A549 (cell line): ENCODE results near the gene NDUFS2. TPM values are rescaled to one million over a fixed set of nuclear protein-coding genes. Genes with fewer than 3 reads are reported as not detected.

Experiments
- ATAC-seq, 2 experiments: fragments of 200-7000 bp in 1 of 2; fragments of >200 bp in 1 of 2; cut with Nextera tagmentation in 1 of 2; cut with Tn5 transposase in 1 of 2; 3 replicates each; pipeline versions ENCODE4 v1.8.0 to v1.9.1; 2018 to 2020; ENCODE audit warnings: mild to moderate bottlenecking in 1 of 2, moderate library complexity in 1 of 2
- CTCF ChIA-PET: fragments of 300-600 bp; sonication (Branson Sonifier 250); formaldehyde crosslinking; extraction: SDS; loops from one replicate; lab custom pipeline; 2021; ENCODE audit warnings: antibody characterized with exemption, inconsistent platforms; lab: Yijun Ruan, JAX
- POLR2A ChIA-PET: fragments of 350-600 bp; formaldehyde crosslinking; extraction: SDS; loops from one replicate; lab custom pipeline; 2021; ENCODE audit warnings: antibody characterized with exemption, inconsistent platforms; lab: Yijun Ruan, JAX
- DNase-seq, 2 experiments: peaks; one replicate each; pipeline versions ENCODE4 v3.0.0 to v3.0.0-alpha.2; 2011 to 2016; ENCODE audit warnings: low read depth in 1 of 2, low spot score in 1 of 2
- FAIRE-seq: peaks from 2 replicates; lab custom pipeline; 2011; peaks lifted over from hg19 to GRCh38; lab: Jason Lieb, UNC
- H3K27ac ChIP-seq, 2 experiments: fragments of >200 bp; sonication (Bioruptor Twin); formaldehyde crosslinking; 3 replicates each; pipeline ENCODE4 v1.5.1; 2016 to 2017
- H3K4me1 ChIP-seq: fragments of >200 bp; sonication (Bioruptor Twin); formaldehyde crosslinking; 3 replicates; pipeline ENCODE4 v1.6.1; 2016
- H3K4me2 ChIP-seq: fragments of >200 bp; sonication (Bioruptor Twin); formaldehyde crosslinking; 3 replicates; pipeline ENCODE4 v1.6.1; 2016
- H3K4me3 ChIP-seq: fragments of >200 bp; sonication (Bioruptor Twin); formaldehyde crosslinking; 3 replicates; pipeline ENCODE4 v1.5.1; 2016
- H3K9me3 ChIP-seq: fragments of >200 bp; sonication (Bioruptor Twin); formaldehyde crosslinking; 3 replicates; pipeline ENCODE4 v1.6.1; 2016
- BCL3 ChIP-seq: fragments of >200 bp; sonication (Bioruptor Twin); formaldehyde crosslinking; IDR thresholded peaks from 3 replicates; pipeline ENCODE4 v1.6.1; 2016
- BHLHE40 ChIP-seq: IDR thresholded peaks from 2 replicates; pipeline ENCODE4 v1.6.1; 2012; ENCODE audit warnings: low read depth, low read length, inconsistent platforms
- CEBPB ChIP-seq, 2 experiments: fragments of >200 bp in 1 of 2; sonication (Bioruptor Twin) in 1 of 2; formaldehyde crosslinking in 1 of 2; IDR thresholded peaks; 2 replicates each; pipeline ENCODE4 v1.6.1; 2012 to 2016
- CHD2 ChIP-seq: fragments of 150-350 bp; IDR thresholded peaks from 2 replicates; pipeline ENCODE4 v1.6.1; 2014; ENCODE audit warnings: low read length; ENCODE audit not compliant: partially characterized antibody
- CHD4 ChIP-seq: fragments of 200-600 bp; sonication (generic); IDR thresholded peaks from 2 replicates; pipeline ENCODE4 v1.6.1; 2016; ENCODE audit warnings: antibody characterized with exemption, mild to moderate bottlenecking, borderline replicate concordance
- EHF ChIP-seq: fragments of 250-450 bp; sonication (Bioruptor Pico); IDR thresholded peaks from 2 replicates; pipeline ENCODE4 v1.5.0; 2020; ENCODE audit warnings: mild to moderate bottlenecking
- EHMT2 ChIP-seq: fragments of 200-600 bp; sonication (generic); IDR thresholded peaks from 2 replicates; pipeline ENCODE4 v1.6.1; 2016; ENCODE audit warnings: antibody characterized with exemption, low read depth, mild to moderate bottlenecking, moderate library complexity
- EP300 ChIP-seq, 2 experiments: fragments of >200 bp; sonication (Bioruptor Twin); formaldehyde crosslinking; IDR thresholded peaks; 2 replicates in 1 of 2; 3 replicates in 1 of 2; pipeline ENCODE4 v1.6.1; 2016 to 2017
- ESRRA ChIP-seq: fragments of 150-350 bp; IDR thresholded peaks from 2 replicates; pipeline ENCODE4 v1.6.1; 2014; ENCODE audit warnings: mild to moderate bottlenecking, low read length, borderline replicate concordance
- FOXS1 ChIP-seq: fragments of 250-450 bp; sonication (Bioruptor Pico); IDR thresholded peaks from 2 replicates; pipeline ENCODE4 v1.5.0; 2020; ENCODE audit warnings: mild to moderate bottlenecking, moderate library complexity
- GATA3 ChIP-seq: IDR thresholded peaks from 2 replicates; pipeline ENCODE4 v1.6.1; 2012; ENCODE audit warnings: borderline replicate concordance
- HES2 ChIP-seq: fragments of >200 bp; sonication (Bioruptor Twin); formaldehyde crosslinking; IDR thresholded peaks from 2 replicates; pipeline ENCODE4 v1.6.1; 2016
- HOXA7 ChIP-seq: fragments of 250-450 bp; sonication (Bioruptor Pico); IDR thresholded peaks from 2 replicates; pipeline ENCODE4 v1.5.0; 2020; ENCODE audit warnings: mild to moderate bottlenecking, moderate library complexity
- KDM5A ChIP-seq: fragments of 200-600 bp; sonication (generic); IDR thresholded peaks from 2 replicates; pipeline ENCODE4 v1.6.1; 2016; ENCODE audit warnings: antibody characterized with exemption, mild to moderate bottlenecking
- MAX ChIP-seq: IDR thresholded peaks from 2 replicates; pipeline ENCODE4 v1.6.1; 2012
- MAZ ChIP-seq: fragments of 150-350 bp; IDR thresholded peaks from 2 replicates; pipeline ENCODE4 v1.6.1; 2014; ENCODE audit warnings: antibody characterized with exemption, low read depth, low read length, borderline replicate concordance
- NFE2L2 ChIP-seq: fragments of 150-350 bp; conservative IDR thresholded peaks from 2 replicates; pipeline ENCODE4 v1.6.1; 2014; ENCODE audit warnings: low read length
- NR3C1 ChIP-seq: fragments of >200 bp; sonication (Bioruptor Twin); formaldehyde crosslinking; IDR thresholded peaks from 3 replicates; pipeline ENCODE4 v1.6.1; 2017
- PBX3 ChIP-seq: IDR thresholded peaks from 2 replicates; pipeline ENCODE4 v1.6.1; 2012
- POLR2A ChIP-seq: IDR thresholded peaks from 2 replicates; pipeline ENCODE4 v1.6.1; 2012; ENCODE audit warnings: mild to moderate bottlenecking, low read length
- RAD21 ChIP-seq, 2 experiments: fragments of >200 bp in 1 of 2; sonication (Bioruptor Twin) in 1 of 2; formaldehyde crosslinking in 1 of 2; IDR thresholded peaks in 1 of 2; conservative IDR thresholded peaks in 1 of 2; 2 replicates in 1 of 2; 3 replicates in 1 of 2; pipeline ENCODE4 v1.6.1; 2012 to 2018; ENCODE audit warnings: inconsistent platforms in 1 of 2
- RCOR1 ChIP-seq: fragments of 150-350 bp; IDR thresholded peaks from 2 replicates; pipeline ENCODE4 v1.6.1; 2014; ENCODE audit warnings: antibody characterized with exemption, low read length, low read depth
- RFX5 ChIP-seq: fragments of 450-650 bp; IDR thresholded peaks from 2 replicates; pipeline ENCODE4 v1.7.1; 2014; ENCODE audit warnings: antibody characterized with exemption, mild to moderate bottlenecking, moderate library complexity
- SREBF2 ChIP-seq: fragments of 450-650 bp; IDR thresholded peaks from 2 replicates; pipeline ENCODE4 v1.6.1; 2014; ENCODE audit warnings: mild to moderate bottlenecking, moderate library complexity
- TFCP2L1 ChIP-seq: fragments of 250-450 bp; sonication (Bioruptor Pico); IDR thresholded peaks from 2 replicates; pipeline ENCODE4 v1.5.0; 2021; ENCODE audit warnings: mild to moderate bottlenecking
- ZC3H11A ChIP-seq: fragments of 450-650 bp; IDR thresholded peaks from 2 replicates; pipeline ENCODE4 v1.6.1; 2014; ENCODE audit warnings: antibody characterized with exemption, mild to moderate bottlenecking
- ZNF302 ChIP-seq: fragments of 250-450 bp; sonication (Bioruptor Pico); IDR thresholded peaks from 2 replicates; pipeline ENCODE4 v1.9.0; 2021; ENCODE audit warnings: inconsistent platforms, mild to moderate bottlenecking, moderate library complexity
- ZSCAN20 ChIP-seq: fragments of 250-450 bp; sonication (Bioruptor Pico); IDR thresholded peaks from 2 replicates; pipeline ENCODE4 v1.8.0; 2022; ENCODE audit warnings: mild to moderate bottlenecking, moderate library complexity
- WGBS: methylation state at CpG from one replicate; pipeline ENCODE4 v1.1.6; 2017; ENCODE audit errors: missing lambda C conversion rate; 5-methylcytosine and 5-hydroxymethylcytosine counted together
- polyA plus RNA-seq, 4 experiments: library from polyadenylated mRNA; depleted of rRNA in 3 of 4; stranded (reverse); fragments of >200 nt; fragmentation: RNase III in 1 of 4; extraction: RNeasy Plus Mini Kit Qiagen cat#74134 plus additional on column Dnase treatment in 1 of 4; gene quantifications; 2 replicates in 3 of 4; 3 replicates in 1 of 4; pipeline ENCODE4 v1.2.3, GENCODE V29; 2011 to 2017

Gene NDUFS2
- polyA plus RNA-seq, 2 of the 4 experiments (the other 2 are of a cell fraction), result 142 to 144 TPM

- Histone ChIP-seq H3K4me2 (no peak overlapping the region), H3K27ac (no peak overlapping the region), H3K4me1 (no peaks in the 10 kb centered on the region), H3K9me3 (no peaks in the 10 kb centered on the region), H3K4me3 (no peak overlapping the region)
- ChIA-PET CTCF (interaction anchor here (1.5 to 20.1 kb wide), 5 partner anchors 11 to 166 kb away, joined by 3 to 319 read pairs (median 66); partner anchors contain the start of genes NDUFS2 and TOMM40L), POLR2A (interaction anchor here (1.7 kb wide), 1 partner anchor 16 kb away, joined by 5 read pairs; the partner anchor contains the start of gene NDUFS2)
- DNase-seq (no peak), FAIRE-seq (no peak), ATAC-seq (peak in 1 of 2 experiments; percentile 29; a peak in 3 of 6 replicates)
- WGBS, result 63% methylated on average over 6 of the region's 6 CpGs
- TF ChIP-seq RFX5, result no peak
- TF ChIP-seq NFE2L2, result no peak
- no peak for TF ChIP-seq PBX3
- no peak for TF ChIP-seq RAD21 (conservative IDR thresholded peaks at IDR 0.05 in 1 of 2, IDR thresholded peaks at IDR 0.05 in 1 of 2)
- no peak for TF ChIP-seq BHLHE40
Observed at GRCh38 chr1:161217831-161218230, 15.7 kb downstream of the NDUFS2 start.

GRCh38 chr1:161218301-161219077 lies 16.3 kb downstream of the NDUFS2 start:
- H3K4me1 ChIP-seq, result no peaks in the 10 kb centered on the region
- WGBS, result 68% methylated on average over 8 of the region's 8 CpGs
- FAIRE-seq (no peak), ATAC-seq (no peak)
- POLR2A ChIA-PET, result interaction anchor here (0.6 kb wide), 1 partner anchor 162 kb away, joined by 3 read pairs; no protein-coding TSS in a partner anchor
- TF ChIP-seq HES2, result no peak
- TF ChIP-seq ESRRA, result no peak
- TF ChIP-seq, all 56 proteins: peak for 0
- no peak overlapping the region for H3K27ac ChIP-seq
- H3K9me3 ChIP-seq, result no peaks in the 10 kb centered on the region
- no peak overlapping the region for H3K4me2 ChIP-seq
- no peak for DNase-seq
- no peak overlapping the region for H3K4me3 ChIP-seq
- CTCF ChIA-PET, result interaction anchor here (0.9 to 20.1 kb wide), 5 partner anchors 10 to 165 kb away, joined by 3 to 319 read pairs (median 66); partner anchors contain the start of genes NDUFS2 and TOMM40L

- no peak for ATAC-seq
- POLR2A ChIA-PET, result interaction anchor here (0.6 kb wide), 1 partner anchor 161 kb away, joined by 3 read pairs; no protein-coding TSS in a partner anchor
Observed at GRCh38 chr1:161219078-161219892, 17.1 kb downstream of the NDUFS2 start.

GRCh38 chr1:161220002-161220401 lies 17.8 kb downstream of the NDUFS2 start:
- ATAC-seq (no peak), FAIRE-seq (no peak), DNase-seq (no peak)
- CTCF ChIA-PET, result interaction anchor here (1.0 to 20.1 kb wide), 6 partner anchors 9 to 164 kb away, joined by 3 to 319 read pairs (median 36); partner anchors contain the start of genes NDUFS2 and TOMM40L
- no peak overlapping the region for H3K27ac ChIP-seq
- POLR2A ChIA-PET, result interaction anchor here (1.0 kb wide), 1 partner anchor 18 kb away, joined by 3 read pairs; the partner anchor contains the start of gene NDUFS2
- no peak for TF ChIP-seq CHD2
- TF ChIP-seq MAX, result no peak
- no peak for TF ChIP-seq EP300 (IDR thresholded peaks at IDR 0.05)
- no peak for TF ChIP-seq RCOR1
- no peak for TF ChIP-seq CEBPB (IDR thresholded peaks at IDR 0.05)
- no peak for TF ChIP-seq EHMT2
- TF ChIP-seq NR3C1, result no peak
- no peak for TF ChIP-seq POLR2A
- no peak for TF ChIP-seq HOXA7 (CRISPR knock-in tag)
- TF ChIP-seq KDM5A, result no peak
- TF ChIP-seq BCL3, result no peak
- TF ChIP-seq ZSCAN20, result no peak
- TF ChIP-seq MAZ, result no peak
- no peak for TF ChIP-seq BHLHE40
- WGBS, result 85% methylated on average over 5 of the region's 5 CpGs
- no peak overlapping the region for H3K4me3 ChIP-seq
- H3K9me3 ChIP-seq, result no peaks in the 10 kb centered on the region
- no peaks in the 10 kb centered on the region for H3K4me1 ChIP-seq
- H3K4me2 ChIP-seq, result no peak overlapping the region

More at GRCh38 chr1:161219078-161219892, 17.1 kb downstream of the NDUFS2 start:
- no peak overlapping the region for H3K27ac ChIP-seq
- DNase-seq (no peak), FAIRE-seq (no peak)
- CTCF ChIA-PET, result interaction anchor here (0.9 to 20.1 kb wide), 7 partner anchors 10 to 165 kb away, joined by 3 to 319 read pairs (median 6); partner anchors contain the start of genes NDUFS2 and TOMM40L
- WGBS, result 59% methylated on average over 5 of the region's 5 CpGs
- H3K4me2 ChIP-seq, result no peak overlapping the region
- no peaks in the 10 kb centered on the region for H3K9me3 ChIP-seq
- no peaks in the 10 kb centered on the region for H3K4me1 ChIP-seq
- no peak for TF ChIP-seq MAZ
- TF ChIP-seq ZC3H11A, result no peak
- no peak for TF ChIP-seq EHF (CRISPR knock-in tag)
- no peak for TF ChIP-seq FOXS1
- TF ChIP-seq CHD4, result no peak
- no peak for TF ChIP-seq NFE2L2
- no peak for TF ChIP-seq TFCP2L1 (CRISPR knock-in tag)
- no peak for TF ChIP-seq SREBF2
- no peak for TF ChIP-seq GATA3
- TF ChIP-seq ZNF302, result no peak
- TF ChIP-seq, all 56 proteins: peak for 0
- no peak overlapping the region for H3K4me3 ChIP-seq
